ENCODE results near the gene POLR2M. TPM values are rescaled to one million over a fixed set of nuclear protein-coding genes. Genes with fewer than 3 reads are reported as not detected.

The POLR2M gene
- total and polyA plus RNA-seq, 2 experiments from 2014 or later: 19.6 to 46.3 TPM

- TF ChIP-seq ZNF462 (CRISPR knock-in tag; IDR thresholded peaks at IDR 0.05): no peak
These were observed 7.5 kb upstream of the POLR2M start (continued) for GRCh38 chr15:57698991-57699390.

- Histone ChIP-seq H3K27me3 (ENCODE audit: insufficient read depth) (peaks cover 8% of the 10 kb centered on the region), H3K4me1 (ENCODE audit: insufficient read depth) (0 out of 2 replicates have a peak, but pooled peaks cover 4% of the 10 kb centered on the region), H3K4me3 (no peak overlapping the region), H3K9me2 (ENCODE audit: insufficient read depth) (peaks cover 13% of the 10 kb centered on the region), H3K4me2 (no peak overlapping the region), H2AFZ (no peak overlapping the region), H3K79me2 (replicated peaks; ENCODE audit: insufficient read depth) (peaks cover 17% of the 10 kb centered on the region), H3K36me3 (ENCODE audit: insufficient read depth) (no peaks in the 10 kb centered on the region), H4K20me1 (replicated peaks; ENCODE audit: insufficient read depth) (no peaks in the 10 kb centered on the region; the same call in 1 of the 2 replicates), H3F3A (replicated peaks; ENCODE audit: low read depth) (no peaks in the 10 kb centered on the region), H3K27ac (ENCODE audit: low read depth) (no peak overlapping the region)
- no peak overlapping the region for H3K27ac Mint-ChIP-seq
- H3K36me3 Mint-ChIP-seq (ENCODE audit: low read depth): no peaks in the 10 kb centered on the region
- ATAC-seq (no peak), DNase-seq (ENCODE audit: low spot score) (no peak)
- H3K4me1 Mint-ChIP-seq: peaks cover 7% of the 10 kb centered on the region; the same call in 2 of the 3 replicates
- no peak overlapping the region for H3K4me3 Mint-ChIP-seq
- peaks cover 18% of the 10 kb centered on the region for H3K27me3 Mint-ChIP-seq (ENCODE audit: insufficient read depth, low read depth, poor library complexity)
- H3K9me3 Mint-ChIP-seq: no peaks in the 10 kb centered on the region
- TF ChIP-seq CREB1 (CRISPR knock-in tag; IDR thresholded peaks at IDR 0.05; ENCODE audit: low read depth) (no peak), ZNF462 (CRISPR knock-in tag; IDR thresholded peaks at IDR 0.05) (no peak), ZNF114 (CRISPR knock-in tag; IDR thresholded peaks at IDR 0.05) (no peak), EZH2 (IDR thresholded peaks at IDR 0.05; ENCODE audit: low read depth, unreplicated experiment) (no peak), EZH2phosphoT487 (IDR thresholded peaks at IDR 0.05; ENCODE audit: unreplicated experiment) (no peak), ETS1 (IDR thresholded peaks at IDR 0.05) (no peak), POLR2AphosphoS5 (IDR thresholded peaks at IDR 0.05; ENCODE audit: low read depth) (no peak)
These were observed 3.1 kb upstream of the POLR2M start for GRCh38 chr15:57703387-57703786.
